Measurements from ENCODE around the gene RASSF3.

DNA sequence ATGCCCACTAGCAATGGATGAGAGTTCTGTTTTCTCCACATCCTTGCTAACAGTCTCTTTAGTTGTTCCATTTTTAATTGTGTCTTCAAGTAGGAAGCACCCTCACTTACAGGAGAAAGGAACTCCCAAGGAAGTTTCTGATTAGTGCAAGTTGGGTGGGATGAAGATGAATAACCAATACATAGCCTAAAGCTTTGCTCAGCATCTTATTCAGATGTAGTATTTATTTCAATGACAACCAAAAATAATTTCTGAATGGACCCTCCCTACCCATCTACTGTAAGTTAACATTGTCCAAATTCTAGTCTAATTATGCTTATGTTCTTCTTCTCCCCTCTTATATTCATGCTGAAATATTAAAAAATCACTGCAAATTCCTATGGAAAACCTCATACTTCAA is 36.0 kb downstream of the RASSF3 start:
- no peak for TF ChIP-seq ARNTL (CRISPR knock-in tag; IDR thresholded peaks at IDR 0.05; ENCODE audit: borderline replicate concordance, low read depth)
- no peak for TF ChIP-seq ZC3H10 (CRISPR knock-in tag; IDR thresholded peaks at IDR 0.05)
- no peak for TF ChIP-seq GLIS3 (CRISPR knock-in tag; IDR thresholded peaks at IDR 0.05)

All from SK-N-SH treated with all-trans-retinoic acid at 6 μM for 48 hours (cell line).